ENCODE data around the gene CLDN9.

The CLDN9 gene

DNA sequence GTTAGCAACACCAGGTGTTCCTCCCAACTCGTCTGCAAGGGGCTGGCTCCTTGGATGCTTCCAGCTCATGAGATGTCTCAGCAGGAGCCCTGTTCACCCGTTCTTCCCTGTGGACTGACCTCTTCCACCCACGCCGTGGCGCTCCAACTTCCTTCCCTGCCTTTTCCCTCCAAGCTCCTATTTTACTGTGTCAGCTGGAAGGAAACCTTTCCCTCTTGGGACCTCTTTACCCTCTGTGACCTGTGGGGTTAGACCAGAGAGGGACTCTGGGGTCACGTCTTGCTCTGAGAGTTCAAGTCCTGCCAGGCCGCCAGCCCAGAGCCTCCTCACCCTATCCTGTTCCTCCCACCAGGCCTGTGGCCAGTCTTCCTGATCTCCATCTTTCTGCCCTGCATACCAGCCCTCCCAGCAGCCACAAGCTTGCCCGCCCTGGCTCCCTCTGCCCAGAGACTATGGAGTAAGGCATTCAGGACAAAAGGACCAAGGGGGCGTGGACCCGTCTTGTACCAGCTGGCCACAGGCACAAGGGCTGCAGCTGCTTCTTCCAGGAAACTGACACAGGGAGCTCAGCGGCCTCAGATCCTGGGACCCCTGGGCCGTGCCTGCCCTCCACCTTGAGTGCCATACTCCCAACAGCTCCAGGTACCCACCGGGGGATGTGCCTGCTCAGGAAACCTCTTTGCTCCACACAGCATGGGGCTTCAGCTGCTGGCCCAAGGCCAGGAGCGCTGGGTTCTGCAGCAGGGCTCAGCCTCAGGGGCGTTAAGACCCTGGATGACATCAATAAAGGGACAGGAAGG lies 40.5 kb upstream of the CLDN9 start:
- H3K27me3 ChIP-seq = peaks cover 3 to 49% of the 10 kb centered on the region in 2 donors
- TF ChIP-seq, protein P1, sequence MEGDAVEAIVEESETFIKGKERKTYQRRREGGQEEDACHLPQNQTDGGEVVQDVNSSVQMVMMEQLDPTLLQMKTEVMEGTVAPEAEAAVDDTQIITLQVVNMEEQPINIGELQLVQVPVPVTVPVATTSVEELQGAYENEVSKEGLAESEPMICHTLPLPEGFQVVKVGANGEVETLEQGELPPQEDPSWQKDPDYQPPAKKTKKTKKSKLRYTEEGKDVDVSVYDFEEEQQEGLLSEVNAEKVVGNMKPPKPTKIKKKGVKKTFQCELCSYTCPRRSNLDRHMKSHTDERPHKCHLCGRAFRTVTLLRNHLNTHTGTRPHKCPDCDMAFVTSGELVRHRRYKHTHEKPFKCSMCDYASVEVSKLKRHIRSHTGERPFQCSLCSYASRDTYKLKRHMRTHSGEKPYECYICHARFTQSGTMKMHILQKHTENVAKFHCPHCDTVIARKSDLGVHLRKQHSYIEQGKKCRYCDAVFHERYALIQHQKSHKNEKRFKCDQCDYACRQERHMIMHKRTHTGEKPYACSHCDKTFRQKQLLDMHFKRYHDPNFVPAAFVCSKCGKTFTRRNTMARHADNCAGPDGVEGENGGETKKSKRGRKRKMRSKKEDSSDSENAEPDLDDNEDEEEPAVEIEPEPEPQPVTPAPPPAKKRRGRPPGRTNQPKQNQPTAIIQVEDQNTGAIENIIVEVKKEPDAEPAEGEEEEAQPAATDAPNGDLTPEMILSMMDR (IDR thresholded peaks at IDR 0.05) = no peak
- H3K4me3 ChIP-seq = no peak overlapping the region
- no peaks in the 10 kb centered on the region for H3K9me3 ChIP-seq
- H3K27ac ChIP-seq = no peak overlapping the region
- H3K4me1 ChIP-seq = peaks cover 0 to 35% (median 22%) of the 10 kb centered on the region in 4 donors
- no peaks in the 10 kb centered on the region for H3K36me3 ChIP-seq
- no peak for DNase-seq
- intact Hi-C loops (cut with DNase I; ENCODE audit: low total_unique reads) = no loop called here

DNA sequence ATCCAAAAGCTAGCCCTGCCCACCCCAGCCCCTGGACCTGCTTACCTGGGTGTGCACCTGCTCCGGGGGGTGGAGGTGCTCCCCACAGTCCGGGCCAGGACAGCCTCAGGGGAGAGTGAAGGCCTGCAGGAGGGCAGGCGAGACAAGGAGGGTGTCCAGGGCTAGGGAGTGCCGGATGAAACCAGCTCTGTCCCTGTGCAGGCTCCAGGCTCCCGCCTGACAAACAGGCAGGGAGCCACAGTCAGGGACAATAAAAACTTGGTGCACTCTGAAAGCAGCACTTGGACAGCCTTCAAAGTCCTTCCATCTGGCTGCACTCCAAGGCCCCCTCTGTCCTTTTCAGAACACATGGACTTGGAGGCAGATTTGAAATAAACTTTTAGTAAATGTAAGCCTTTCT lies 39.6 kb upstream of the CLDN9 start:
- H3K27ac ChIP-seq = no peak overlapping the region
- intact Hi-C loops (cut with DNase I; ENCODE audit: low total_unique reads) = no loop called here
- no peaks in the 10 kb centered on the region for H3K36me3 ChIP-seq
- H3K9me3 ChIP-seq = no peaks in the 10 kb centered on the region
- no peak for DNase-seq
- peaks cover 0 to 46% of the 10 kb centered on the region in 2 donors for H3K27me3 ChIP-seq
- H3K4me3 ChIP-seq = no peak overlapping the region
- TF ChIP-seq, protein P1 (IDR thresholded peaks at IDR 0.05) = no peak
- H3K4me1 ChIP-seq = peaks cover 0 to 26% (median 20%) of the 10 kb centered on the region in 4 donors

DNA sequence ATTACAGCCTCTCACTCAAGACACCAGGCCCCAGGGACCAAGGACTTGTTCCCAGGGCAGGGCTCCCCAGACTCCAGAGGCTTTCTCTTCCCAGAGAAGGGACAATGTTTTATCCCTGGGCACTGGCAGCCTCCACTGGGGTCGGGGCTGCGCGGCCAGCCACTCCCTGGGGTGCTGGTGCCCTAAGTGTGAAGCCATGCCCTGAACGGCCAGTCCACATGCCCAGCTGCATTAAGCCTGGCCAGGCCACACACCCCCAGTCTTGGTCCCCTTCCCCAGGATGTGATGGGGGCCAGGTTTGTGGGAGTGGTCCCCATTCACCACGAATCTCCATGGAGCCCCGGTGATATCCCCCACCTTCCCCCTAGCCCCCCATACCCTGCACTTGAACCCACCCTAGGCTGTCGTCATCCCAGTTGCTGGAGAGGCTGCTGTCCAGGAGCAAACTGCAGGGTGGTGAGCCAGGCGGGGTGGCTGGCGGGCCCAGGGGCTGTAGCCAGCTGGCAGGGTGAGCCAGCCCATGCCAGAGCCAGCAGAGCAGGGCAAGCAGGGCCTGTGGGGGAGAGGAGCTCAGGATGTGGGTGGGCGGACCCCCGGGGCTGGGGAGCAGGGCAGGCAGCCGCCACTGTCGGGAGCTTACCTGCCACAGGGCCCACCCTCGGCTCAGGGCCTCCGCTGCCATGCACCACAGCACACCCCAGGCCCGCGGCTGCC lies 39.0 kb upstream of the CLDN9 start:
- H3K36me3 ChIP-seq = no peaks in the 10 kb centered on the region
- H3K27ac ChIP-seq = no peak overlapping the region
- peaks cover 0 to 19% (median 13%) of the 10 kb centered on the region in 4 donors for H3K4me1 ChIP-seq

DNA sequence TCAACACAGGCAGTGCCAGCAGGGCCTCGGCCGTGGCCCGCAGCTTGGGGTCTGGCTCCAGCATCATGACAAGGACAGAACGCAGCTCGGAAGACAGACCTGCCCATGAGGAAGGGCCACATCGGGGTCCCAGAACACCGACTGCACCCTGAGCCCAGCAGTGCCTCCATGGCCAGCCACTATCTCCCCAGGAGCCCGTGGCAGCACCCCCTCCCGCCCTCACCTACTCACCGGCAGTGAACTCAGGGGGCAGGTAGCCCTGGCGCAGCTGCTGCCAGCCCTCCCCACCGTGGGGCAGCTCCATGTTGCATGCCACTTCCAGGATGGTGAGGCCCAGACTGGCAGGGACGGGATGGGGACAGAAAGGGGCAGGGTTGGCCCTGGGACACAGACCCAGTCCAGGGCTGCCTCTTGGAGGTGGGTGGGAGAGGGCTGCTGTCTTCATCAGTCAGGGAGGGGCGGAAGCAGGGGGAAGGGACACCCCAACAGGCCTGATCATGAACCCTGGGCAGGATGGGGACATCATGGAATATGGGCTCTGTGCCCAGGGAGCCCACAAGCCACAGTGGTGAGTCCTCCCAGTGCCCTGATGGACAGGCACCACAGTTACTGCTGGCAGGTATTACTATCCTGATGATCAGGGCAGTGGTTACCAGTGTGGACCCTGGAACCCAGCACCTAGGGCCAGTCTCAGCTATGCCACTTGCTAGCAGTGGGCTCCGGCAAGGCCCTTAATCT lies 38.2 kb upstream of the CLDN9 start:
- Histone ChIP-seq H3K27ac (no peak overlapping the region), H3K4me1 (peaks cover 0 to 13% (median 9%) of the 10 kb centered on the region in 4 donors), H3K36me3 (no peaks in the 10 kb centered on the region), H3K27me3 (peaks cover 0 to 51% of the 10 kb centered on the region in 2 donors), H3K4me3 (no peak overlapping the region), H3K9me3 (no peaks in the 10 kb centered on the region)
- intact Hi-C loops (cut with DNase I; ENCODE audit: low total_unique reads) = no loop called here
- TF ChIP-seq, protein P1 (IDR thresholded peaks at IDR 0.05) = no peak
- no peak for DNase-seq

More for the DNA sequence above, 39.0 kb upstream of the CLDN9 start:
- DNase-seq = no peak
- no peak overlapping the region for H3K4me3 ChIP-seq
- TF ChIP-seq, protein P1 (IDR thresholded peaks at IDR 0.05) = no peak
- peaks cover 0 to 47% of the 10 kb centered on the region in 2 donors for H3K27me3 ChIP-seq
- no peaks in the 10 kb centered on the region for H3K9me3 ChIP-seq
- intact Hi-C loops (cut with DNase I; ENCODE audit: low total_unique reads) = no loop called here

DNA sequence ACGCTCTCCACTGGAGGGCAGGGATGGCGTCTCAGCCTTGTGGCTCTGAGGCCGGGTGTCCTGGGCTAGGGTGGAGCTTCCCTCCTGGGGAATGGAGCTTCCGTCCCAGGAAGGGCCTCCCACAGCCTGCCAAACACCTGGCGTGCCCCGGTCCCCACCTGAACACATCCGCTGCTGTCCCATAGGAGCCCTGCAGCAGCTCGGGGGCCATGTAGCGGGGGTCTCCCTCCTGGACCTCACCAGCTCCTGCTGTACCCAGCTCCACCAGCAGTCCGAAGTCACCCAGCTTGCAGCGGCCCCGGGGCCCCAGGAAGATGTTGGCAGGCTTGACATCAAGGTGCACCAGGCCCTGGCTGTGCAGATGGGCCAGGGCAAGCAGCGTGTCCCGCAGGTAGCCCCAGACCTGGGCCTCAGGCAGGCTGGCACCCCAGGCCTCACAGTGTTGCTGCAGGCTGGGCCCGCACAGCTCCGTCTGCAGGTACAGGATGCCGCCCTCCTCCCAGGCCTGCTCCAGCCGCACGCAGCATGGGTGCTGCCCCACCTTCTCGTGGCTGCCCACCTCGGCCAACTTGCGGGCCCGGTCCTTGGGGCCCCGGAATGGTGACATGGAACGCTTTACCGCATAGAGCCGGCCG lies 37.4 kb upstream of the CLDN9 start:
- Histone ChIP-seq H3K27ac (no peak overlapping the region), H3K36me3 (no peaks in the 10 kb centered on the region), H3K4me1 (peaks cover 0 to 13% (median 9%) of the 10 kb centered on the region in 4 donors), H3K27me3 (peaks cover 0 to 52% of the 10 kb centered on the region in 2 donors), H3K9me3 (no peaks in the 10 kb centered on the region), H3K4me3 (no peak overlapping the region)
- intact Hi-C loops (cut with DNase I; ENCODE audit: low total_unique reads) = no loop called here
- no peak for DNase-seq
- TF ChIP-seq, protein P1 (IDR thresholded peaks at IDR 0.05) = no peak
